Neural progenitor cell (in vitro differentiated cells): Measurements from ENCODE around the gene C17orf113.

Experiments used
- CTCF ChIP-seq: fragments of 200-600 bp; sonication (generic); IDR thresholded peaks from 2 replicates; pipeline ENCODE4 v1.5.1; 2017; ENCODE audit warnings: antibody characterized with exemption, mild to moderate bottlenecking
- EZH2 ChIP-seq: fragments of 200-600 bp; sonication (generic); IDR thresholded peaks from 2 replicates; pipeline ENCODE4 v1.6.1; 2017; ENCODE audit warnings: antibody characterized with exemption, mild to moderate bottlenecking, moderate library complexity

DNA sequence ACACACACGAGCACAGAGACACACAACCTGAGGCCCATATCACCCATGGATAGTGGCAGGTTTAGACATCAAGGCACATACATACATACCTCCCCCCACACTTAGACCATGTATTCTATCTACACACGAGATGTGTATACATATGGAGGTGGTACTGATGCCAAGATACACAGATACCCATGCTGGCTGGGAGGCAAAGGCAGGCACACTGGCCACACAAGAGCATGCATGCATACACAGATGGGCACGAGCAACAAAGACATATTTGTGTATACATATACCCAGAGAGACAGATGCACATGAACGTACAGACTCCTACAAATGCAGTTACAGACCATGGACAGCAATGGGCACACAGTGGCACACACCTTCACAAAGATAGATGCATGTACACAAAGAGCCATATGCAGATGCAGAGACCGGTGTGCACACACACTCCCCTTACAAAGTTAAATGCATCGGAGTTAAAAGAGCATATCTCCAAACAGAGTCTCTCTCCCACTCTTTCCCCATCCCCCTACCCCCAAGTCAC is 2.0 kb upstream of the C17orf113 start:
- TF ChIP-seq CTCF, result no peak
- no peak for TF ChIP-seq EZH2
